Measurements from ENCODE around the gene JAG2. TPM values are rescaled to one million over a fixed set of nuclear protein-coding genes. Genes with fewer than 3 reads are reported as not detected.
A peak's percentile ranks its signal among the peaks of the same experiment; 100 is the strongest.

The JAG2 gene
- total RNA-seq, 4 donors from 2014 or later: 7.5 to 33.0 (median 11.2) TPM

- H3K9me3 ChIP-seq: peaks cover 0 to 3% (median 0%) of the 10 kb centered on the region in 4 donors
- no peak overlapping the region for H3K4me3 ChIP-seq
- H3K36me3 ChIP-seq: no peaks in the 10 kb centered on the region
- TF ChIP-seq CTCF (IDR thresholded peaks at IDR 0.05) (no peak), POLR2A (IDR thresholded peaks at IDR 0.05) (no peak)
- H3K4me1 ChIP-seq: peaks cover 0 to 6% (median 0%) of the 10 kb centered on the region in 4 donors
- H3K27me3 ChIP-seq: no peaks in the 10 kb centered on the region
- no peak for DNase-seq
- no peak overlapping the region for H3K27ac ChIP-seq
Observed at GRCh38 chr14:105132921-105133654, 35.5 kb downstream of the JAG2 start.

- TF ChIP-seq POLR2A (IDR thresholded peaks at IDR 0.05) (no peak), CTCF (IDR thresholded peaks at IDR 0.05) (no peak)
- DNase-seq: no peak
- no peaks in the 10 kb centered on the region for H3K36me3 ChIP-seq
- H3K27ac ChIP-seq: no peak overlapping the region
- H3K4me3 ChIP-seq: no peak overlapping the region
- no peaks in the 10 kb centered on the region for H3K27me3 ChIP-seq
- peaks cover 0 to 9% (median 0%) of the 10 kb centered on the region in 4 donors for H3K4me1 ChIP-seq
- peaks cover 0 to 3% (median 0%) of the 10 kb centered on the region in 4 donors for H3K9me3 ChIP-seq
Observed at GRCh38 chr14:105131241-105131640, 37.3 kb downstream of the JAG2 start.

- Histone ChIP-seq H3K36me3 (no peaks in the 10 kb centered on the region), H3K4me1 (peaks cover 0 to 16% (median 0%) of the 10 kb centered on the region in 4 donors), H3K9me3 (peaks cover 0 to 3% (median 0%) of the 10 kb centered on the region in 4 donors), H3K27me3 (no peaks in the 10 kb centered on the region), H3K27ac (no peak overlapping the region), H3K4me3 (no peak overlapping the region)
- DNase-seq: no peak
- TF ChIP-seq CTCF (IDR thresholded peaks at IDR 0.05): no peak
- no peak for TF ChIP-seq POLR2A (IDR thresholded peaks at IDR 0.05)
Observed at GRCh38 chr14:105128059-105128458, 40.5 kb downstream of the JAG2 start.

GRCh38 chr14:105126981-105127329, 41.6 kb downstream of the JAG2 start:
- DNase-seq: no peak
- Histone ChIP-seq H3K4me1 (peaks cover 0 to 16% (median 0%) of the 10 kb centered on the region in 4 donors), H3K4me3 (no peak overlapping the region), H3K36me3 (no peaks in the 10 kb centered on the region), H3K27ac (peak overlapping the region in 1 of 4 donors; percentile 57), H3K27me3 (no peaks in the 10 kb centered on the region), H3K9me3 (peaks cover 0 to 3% (median 2%) of the 10 kb centered on the region in 4 donors)
- TF ChIP-seq POLR2A (IDR thresholded peaks at IDR 0.05): no peak
- no peak for TF ChIP-seq CTCF (IDR thresholded peaks at IDR 0.05)

- H3K27me3 ChIP-seq: no peaks in the 10 kb centered on the region
- peak in 2 of 6 experiments; percentile 17 to 33 for TF ChIP-seq CTCF (IDR thresholded peaks at IDR 0.05)
- TF ChIP-seq POLR2A (IDR thresholded peaks at IDR 0.05): peak in 1 of 2 donors; percentile 29
- H3K36me3 ChIP-seq: no peaks in the 10 kb centered on the region
- H3K9me3 ChIP-seq: peaks cover 0 to 9% (median 3%) of the 10 kb centered on the region in 4 donors
- H3K4me3 ChIP-seq: no peak overlapping the region
- peak in 2 of 3 donors; percentile 86 for DNase-seq
- H3K4me1 ChIP-seq: peaks cover 0 to 16% (median 0%) of the 10 kb centered on the region in 4 donors
- peak overlapping the region in 2 of 4 donors; percentile 40 to 86 for H3K27ac ChIP-seq
Observed at GRCh38 chr14:105126126-105126980, 42.2 kb downstream of the JAG2 start.
